ENCODE results near the gene GALNTL6. TPM values are rescaled to one million over a fixed set of nuclear protein-coding genes. Genes with fewer than 3 reads are reported as not detected.

Gene GALNTL6
- total and polyA plus RNA-seq, 2 experiments from 2014 or later: not detected

DNA sequence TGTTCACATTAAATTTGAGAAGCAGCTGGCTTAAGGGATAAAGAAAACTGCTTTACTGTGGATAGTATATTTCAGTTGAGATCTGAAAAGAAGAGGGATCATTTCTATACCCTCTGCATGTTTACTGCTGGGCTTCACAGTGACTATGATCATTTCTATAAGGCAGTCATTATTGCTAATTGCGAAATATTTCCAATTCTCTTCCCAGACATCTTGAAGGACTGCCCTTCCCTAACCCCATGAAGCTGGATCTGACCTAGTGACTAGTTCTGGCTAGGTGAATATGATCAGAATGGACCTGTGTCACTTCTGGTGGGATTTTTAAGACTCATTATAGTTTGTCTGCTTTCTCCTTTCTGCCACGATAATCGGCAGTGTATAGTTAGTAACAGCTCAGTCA lies 848.9 kb downstream of the GALNTL6 start:
- Histone ChIP-seq H3F3A (ENCODE audit: insufficient read depth) (no peaks in the 10 kb centered on the region), H3K9me2 (ENCODE audit: insufficient read depth) (no peaks in the 10 kb centered on the region), H3K4me1 (ENCODE audit: insufficient read depth) (no peaks in the 10 kb centered on the region), H2AFZ (no peak overlapping the region), H3K27ac (no peak overlapping the region), H3K4me3 (no peak overlapping the region), H3K9me3 (ENCODE audit: low read depth) (no peaks in the 10 kb centered on the region), H3K27me3 (replicated peaks; ENCODE audit: insufficient read depth) (no peaks in the 10 kb centered on the region), H4K20me1 (ENCODE audit: insufficient read depth) (no peaks in the 10 kb centered on the region), H3K36me3 (ENCODE audit: low read depth) (no peaks in the 10 kb centered on the region), H3K9ac (no peak overlapping the region), H3K79me2 (ENCODE audit: insufficient read depth) (no peaks in the 10 kb centered on the region), H3K4me2 (ENCODE audit: unreplicated experiment) (no peak overlapping the region)
- TF ChIP-seq EZH2phosphoT487 (IDR thresholded peaks at IDR 0.05; ENCODE audit: insufficient read depth, low read depth) (no peak), EZH2 (IDR thresholded peaks at IDR 0.05; ENCODE audit: insufficient read depth, poor library complexity, severe bottlenecking) (no peak)
- no peak for DNase-seq
- WGBS, 2 experiments (ENCODE audit: low coverage in 1 of 2, low lambda C conversion rate in 2 of 2, missing lambda C conversion rate in 2 of 2): 43 to 45% methylated on average over 3 of the region's 3 CpGs
- in situ Hi-C loops (cut with MboI): no loop called here

DNA sequence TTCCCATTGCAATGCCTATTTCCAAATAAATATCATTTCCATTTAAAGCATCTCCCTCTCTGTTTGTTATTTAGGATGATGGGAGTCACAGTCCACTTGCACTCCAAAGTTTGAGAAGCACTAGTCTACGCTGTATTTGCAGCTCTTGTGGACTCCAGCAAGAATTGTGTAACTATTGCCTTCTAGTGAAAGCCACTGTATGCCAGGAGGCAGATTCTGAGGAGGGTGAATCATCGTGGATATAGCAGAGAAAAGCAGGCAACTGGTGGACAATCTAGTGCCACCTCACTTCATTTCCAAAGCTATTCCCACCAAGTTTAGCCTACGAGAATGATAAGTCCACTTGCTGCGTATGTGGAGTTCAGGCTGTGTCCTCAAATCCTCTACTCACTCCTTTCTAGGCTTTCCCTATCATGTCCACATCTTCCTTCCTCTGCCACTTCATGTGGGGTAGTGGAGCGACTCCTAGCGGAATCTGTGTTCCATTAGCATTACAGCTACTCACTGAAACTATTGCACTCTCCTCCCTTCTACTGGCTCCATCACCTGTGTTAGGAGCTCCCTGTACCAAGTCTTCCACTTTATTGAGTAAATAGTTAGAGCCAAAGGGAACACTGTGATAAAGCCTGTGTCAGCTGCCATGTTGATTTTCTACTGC lies 853.6 kb downstream of the GALNTL6 start:
- no peak overlapping the region for H3K4me3 ChIP-seq
- H3K27me3 ChIP-seq (replicated peaks; ENCODE audit: insufficient read depth): no peaks in the 10 kb centered on the region
- no peak overlapping the region for H2AFZ ChIP-seq
- H3K9me3 ChIP-seq (ENCODE audit: low read depth): no peaks in the 10 kb centered on the region
- H3K36me3 ChIP-seq (ENCODE audit: low read depth): no peaks in the 10 kb centered on the region
- in situ Hi-C loops (cut with MboI): no loop called here
- no peaks in the 10 kb centered on the region for H3K79me2 ChIP-seq (ENCODE audit: insufficient read depth)
- no peaks in the 10 kb centered on the region for H4K20me1 ChIP-seq (ENCODE audit: insufficient read depth)
- H3K9me2 ChIP-seq (ENCODE audit: insufficient read depth): no peaks in the 10 kb centered on the region
- no peaks in the 10 kb centered on the region for H3F3A ChIP-seq (ENCODE audit: insufficient read depth)
- H3K4me1 ChIP-seq (ENCODE audit: insufficient read depth): no peaks in the 10 kb centered on the region
- no peak overlapping the region for H3K4me2 ChIP-seq (ENCODE audit: unreplicated experiment)
- H3K27ac ChIP-seq: no peak overlapping the region
- WGBS, 2 experiments (ENCODE audit: low coverage in 1 of 2, low lambda C conversion rate in 2 of 2, missing lambda C conversion rate in 2 of 2): 27 to 30% methylated on average over 6 of the region's 6 CpGs
- no peak overlapping the region for H3K9ac ChIP-seq
- TF ChIP-seq EZH2phosphoT487 (IDR thresholded peaks at IDR 0.05; ENCODE audit: insufficient read depth, low read depth): no peak
- peak; percentile 41 for DNase-seq

DNA sequence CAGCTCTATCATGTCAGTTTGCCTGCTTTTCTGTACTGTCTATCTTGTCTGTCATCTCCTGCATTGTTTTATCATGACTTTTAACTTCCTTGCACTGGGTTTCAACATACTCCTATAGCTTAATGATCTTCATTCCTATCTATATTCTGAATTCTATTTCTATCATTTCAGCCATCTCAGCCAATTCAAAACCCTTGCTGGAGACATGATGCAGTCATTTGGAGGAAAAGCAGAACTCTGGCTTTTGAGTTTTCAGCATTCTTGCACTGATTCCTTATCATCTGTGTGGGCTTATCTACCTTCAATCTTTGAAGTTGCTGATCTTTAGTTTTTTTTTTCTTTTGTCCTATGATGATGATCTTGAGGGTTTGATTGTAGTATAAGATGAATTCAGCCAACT lies 861.6 kb downstream of the GALNTL6 start:
- Histone ChIP-seq H3K27ac (no peak overlapping the region), H3K9me2 (ENCODE audit: insufficient read depth) (no peaks in the 10 kb centered on the region), H3K79me2 (ENCODE audit: insufficient read depth) (no peaks in the 10 kb centered on the region), H3K36me3 (ENCODE audit: low read depth) (no peaks in the 10 kb centered on the region), H3K4me3 (no peak overlapping the region), H4K20me1 (ENCODE audit: insufficient read depth) (no peaks in the 10 kb centered on the region), H3K4me1 (ENCODE audit: insufficient read depth) (no peaks in the 10 kb centered on the region), H3K9me3 (ENCODE audit: low read depth) (no peaks in the 10 kb centered on the region), H2AFZ (no peak overlapping the region), H3K27me3 (replicated peaks; ENCODE audit: insufficient read depth) (no peaks in the 10 kb centered on the region), H3K4me2 (ENCODE audit: unreplicated experiment) (no peak overlapping the region), H3F3A (ENCODE audit: insufficient read depth) (no peaks in the 10 kb centered on the region), H3K9ac (no peak overlapping the region)
- in situ Hi-C loops (cut with MboI): no loop called here
- no peak for DNase-seq
- TF ChIP-seq EZH2 (IDR thresholded peaks at IDR 0.05; ENCODE audit: insufficient read depth, poor library complexity, severe bottlenecking): no peak
- TF ChIP-seq EZH2phosphoT487 (IDR thresholded peaks at IDR 0.05; ENCODE audit: insufficient read depth, low read depth): no peak

DNA sequence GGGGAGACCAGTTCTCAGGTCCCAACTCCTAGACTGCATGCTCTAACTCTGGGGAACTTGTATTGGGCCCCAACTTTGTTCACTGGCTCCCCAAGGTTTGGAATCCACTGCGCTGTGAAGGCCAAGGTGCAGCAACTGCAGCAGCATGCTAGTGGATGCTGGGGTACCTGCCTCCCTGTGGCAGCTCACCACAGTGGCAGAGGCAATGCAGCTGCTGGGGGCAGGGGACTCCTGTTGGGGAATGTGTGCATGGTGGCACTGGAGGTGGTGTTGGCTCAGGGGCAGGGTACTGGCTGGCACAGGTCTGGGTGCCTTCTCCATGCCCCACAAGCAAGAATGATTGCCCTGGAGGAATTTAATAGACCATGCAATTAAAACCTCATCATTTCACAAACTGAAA lies 862.0 kb downstream of the GALNTL6 start:
- 50 to 67% methylated on average over 1 of the region's 1 CpG for WGBS, 2 experiments (ENCODE audit: low coverage in 1 of 2, low lambda C conversion rate in 2 of 2, missing lambda C conversion rate in 2 of 2)
- Histone ChIP-seq H3K27ac (no peak overlapping the region), H3K27me3 (replicated peaks; ENCODE audit: insufficient read depth) (no peaks in the 10 kb centered on the region), H2AFZ (no peak overlapping the region), H3K4me3 (no peak overlapping the region), H3K4me1 (ENCODE audit: insufficient read depth) (no peaks in the 10 kb centered on the region), H4K20me1 (ENCODE audit: insufficient read depth) (no peaks in the 10 kb centered on the region), H3K4me2 (ENCODE audit: unreplicated experiment) (no peak overlapping the region), H3K79me2 (ENCODE audit: insufficient read depth) (no peaks in the 10 kb centered on the region), H3F3A (ENCODE audit: insufficient read depth) (no peaks in the 10 kb centered on the region), H3K9me2 (ENCODE audit: insufficient read depth) (no peaks in the 10 kb centered on the region), H3K9me3 (ENCODE audit: low read depth) (no peaks in the 10 kb centered on the region), H3K9ac (no peak overlapping the region), H3K36me3 (ENCODE audit: low read depth) (no peaks in the 10 kb centered on the region)
- in situ Hi-C loops (cut with MboI): no loop called here
- no peak for TF ChIP-seq EZH2phosphoT487 (IDR thresholded peaks at IDR 0.05; ENCODE audit: insufficient read depth, low read depth)
- no peak for TF ChIP-seq EZH2 (IDR thresholded peaks at IDR 0.05; ENCODE audit: insufficient read depth, poor library complexity, severe bottlenecking)
- no peak for DNase-seq

DNA sequence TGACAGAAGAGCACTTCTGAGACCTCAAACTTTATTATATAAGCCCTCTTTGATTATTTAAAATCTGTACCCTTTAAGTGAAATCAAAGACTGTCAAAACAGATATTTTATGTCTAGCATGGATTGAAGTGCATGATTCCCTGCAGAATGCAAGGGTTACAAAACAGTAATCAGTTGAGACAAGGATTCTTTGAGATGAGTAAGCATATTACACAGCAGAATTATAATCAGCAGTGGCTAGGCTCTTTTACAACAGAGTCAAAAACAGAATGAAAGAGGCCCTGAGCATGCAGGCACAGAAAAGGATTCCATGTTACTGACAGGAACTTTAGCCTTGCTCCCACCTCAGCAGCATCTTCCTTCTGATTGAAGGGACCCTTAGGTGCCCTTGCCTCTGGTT lies 867.5 kb downstream of the GALNTL6 start:
- DNase-seq: peak; percentile 37
- Histone ChIP-seq H3K9me2 (ENCODE audit: insufficient read depth) (no peaks in the 10 kb centered on the region), H3K9ac (no peak overlapping the region), H3K27me3 (replicated peaks; ENCODE audit: insufficient read depth) (no peaks in the 10 kb centered on the region), H3K79me2 (ENCODE audit: insufficient read depth) (no peaks in the 10 kb centered on the region), H3K4me2 (ENCODE audit: unreplicated experiment) (no peak overlapping the region), H3K9me3 (ENCODE audit: low read depth) (no peaks in the 10 kb centered on the region), H3K36me3 (ENCODE audit: low read depth) (no peaks in the 10 kb centered on the region), H3K27ac (no peak overlapping the region), H3K4me3 (no peak overlapping the region), H3K4me1 (ENCODE audit: insufficient read depth) (0 out of 2 replicates have a peak, but pooled peaks cover 17% of the 10 kb centered on the region), H2AFZ (no peak overlapping the region), H4K20me1 (ENCODE audit: insufficient read depth) (no peaks in the 10 kb centered on the region), H3F3A (ENCODE audit: insufficient read depth) (no peaks in the 10 kb centered on the region)
- no peak for TF ChIP-seq EZH2phosphoT487 (IDR thresholded peaks at IDR 0.05; ENCODE audit: insufficient read depth, low read depth)
- no peak for TF ChIP-seq EZH2 (IDR thresholded peaks at IDR 0.05; ENCODE audit: insufficient read depth, poor library complexity, severe bottlenecking)
- in situ Hi-C loops (cut with MboI): no loop called here
